ENCODE measurements around the gene ARVCF. TPM values are rescaled to one million over a fixed set of nuclear protein-coding genes. Genes with fewer than 3 reads are reported as not detected.
"Not testable (repeated sequence)": the region's sequence is repeated elsewhere in the genome, so short reads cannot be mapped to it uniquely, and the experiment has no call there.

Gene ARVCF
- total and polyA plus RNA-seq, 9 donors, result 55.5 to 117 (median 82.2) TPM

GRCh38 chr22:19930551-19931486, 85.8 kb downstream of the ARVCF start:
- H3K9me3 ChIP-seq (replicated peaks; ENCODE audit: control insufficient read depth, low read depth, low read length), result no peaks in the 10 kb centered on the region
- H3K27ac ChIP-seq (ENCODE audit: low read length), result no peak overlapping the region
- whole genome bisulfite sequencing (ENCODE audit: insufficient coverage), result 81% methylated on average over 14 of the region's 21 CpGs
- no peaks in the 10 kb centered on the region for H3K4me1 ChIP-seq (ENCODE audit: control insufficient read depth, insufficient read depth, low read length)
- no peak for DNase-seq
- no peaks in the 10 kb centered on the region for H3K27me3 ChIP-seq (ENCODE audit: control insufficient read depth, insufficient read depth, low read length)
- H3K4me3 ChIP-seq (ENCODE audit: low read length), result no peak overlapping the region
- H3K36me3 ChIP-seq (ENCODE audit: control insufficient read depth, insufficient read depth, low read length), result peaks cover 9% of the 10 kb centered on the region

GRCh38 chr22:19929586-19930550, 86.8 kb downstream of the ARVCF start:
- no peak for DNase-seq
- H3K9me3 ChIP-seq (replicated peaks; ENCODE audit: control insufficient read depth, low read depth, low read length), result no peaks in the 10 kb centered on the region
- WGBS (ENCODE audit: insufficient coverage), result 88% methylated on average over 19 of the region's 21 CpGs
- no peaks in the 10 kb centered on the region for H3K27me3 ChIP-seq (ENCODE audit: control insufficient read depth, insufficient read depth, low read length)
- H3K36me3 ChIP-seq (ENCODE audit: control insufficient read depth, insufficient read depth, low read length), result peaks cover 9% of the 10 kb centered on the region
- H3K4me3 ChIP-seq (ENCODE audit: low read length), result no peak overlapping the region
- no peak overlapping the region for H3K27ac ChIP-seq (ENCODE audit: low read length)
- H3K4me1 ChIP-seq (ENCODE audit: control insufficient read depth, insufficient read depth, low read length), result no peaks in the 10 kb centered on the region

GRCh38 chr22:19928207-19928606, 88.4 kb downstream of the ARVCF start:
- Histone ChIP-seq H3K27ac (ENCODE audit: low read length) (no peak overlapping the region), H3K4me3 (ENCODE audit: low read length) (no peak overlapping the region), H3K9me3 (replicated peaks; ENCODE audit: control insufficient read depth, low read depth, low read length) (no peaks in the 10 kb centered on the region), H3K4me1 (ENCODE audit: control insufficient read depth, insufficient read depth, low read length) (no peaks in the 10 kb centered on the region), H3K36me3 (ENCODE audit: control insufficient read depth, insufficient read depth, low read length) (peaks cover 11% of the 10 kb centered on the region), H3K27me3 (ENCODE audit: control insufficient read depth, insufficient read depth, low read length) (no peaks in the 10 kb centered on the region)
- no peak for DNase-seq
- WGBS (ENCODE audit: insufficient coverage), result 73% methylated on average over 10 of the region's 11 CpGs

- Histone ChIP-seq H3K36me3 (ENCODE audit: control insufficient read depth, insufficient read depth, low read length) (peaks cover 7% of the 10 kb centered on the region), H3K4me1 (ENCODE audit: control insufficient read depth, insufficient read depth, low read length) (no peaks in the 10 kb centered on the region), H3K27ac (ENCODE audit: low read length) (no peak overlapping the region), H3K9me3 (replicated peaks; ENCODE audit: control insufficient read depth, low read depth, low read length) (no peaks in the 10 kb centered on the region), H3K27me3 (ENCODE audit: control insufficient read depth, insufficient read depth, low read length) (no peaks in the 10 kb centered on the region), H3K4me3 (ENCODE audit: low read length) (no peak overlapping the region)
- WGBS (ENCODE audit: insufficient coverage), result no CpG with 5 or more reads among the region's 7 CpGs
- no peak for DNase-seq
Measured at GRCh38 chr22:19927696-19928095, 88.9 kb downstream of the ARVCF start.

GRCh38 chr22:19926028-19926427, 90.6 kb downstream of the ARVCF start:
- WGBS (ENCODE audit: insufficient coverage), result 77% methylated on average over 5 of the region's 11 CpGs
- DNase-seq; H3K9me3 ChIP-seq (replicated peaks; ENCODE audit: control insufficient read depth, low read depth, low read length); H3K27me3 ChIP-seq (ENCODE audit: control insufficient read depth, insufficient read depth, low read length); H3K4me1 ChIP-seq (ENCODE audit: control insufficient read depth, insufficient read depth, low read length); H3K36me3 ChIP-seq (ENCODE audit: control insufficient read depth, insufficient read depth, low read length); H3K27ac ChIP-seq (ENCODE audit: low read length); H3K4me3 ChIP-seq (ENCODE audit: low read length): not testable (repeated sequence)

- no peak overlapping the region for H3K27ac ChIP-seq (ENCODE audit: low read length)
- H3K36me3 ChIP-seq (ENCODE audit: control insufficient read depth, insufficient read depth, low read length), result peaks cover 2% of the 10 kb centered on the region
- no peaks in the 10 kb centered on the region for H3K9me3 ChIP-seq (replicated peaks; ENCODE audit: control insufficient read depth, low read depth, low read length)
- no peaks in the 10 kb centered on the region for H3K27me3 ChIP-seq (ENCODE audit: control insufficient read depth, insufficient read depth, low read length)
- no peak for DNase-seq
- H3K4me1 ChIP-seq (ENCODE audit: control insufficient read depth, insufficient read depth, low read length), result no peaks in the 10 kb centered on the region
- no peak overlapping the region for H3K4me3 ChIP-seq (ENCODE audit: low read length)
- 84% methylated on average over 8 of the region's 12 CpGs for WGBS (ENCODE audit: insufficient coverage)
Measured at GRCh38 chr22:19923914-19924513, 92.6 kb downstream of the ARVCF start.

GRCh38 chr22:19921544-19922081, 95.0 kb downstream of the ARVCF start:
- WGBS (ENCODE audit: insufficient coverage), result 81% methylated on average over 3 of the region's 3 CpGs
- no peaks in the 10 kb centered on the region for H3K9me3 ChIP-seq (replicated peaks; ENCODE audit: control insufficient read depth, low read depth, low read length)
- no peaks in the 10 kb centered on the region for H3K4me1 ChIP-seq (ENCODE audit: control insufficient read depth, insufficient read depth, low read length)
- no peak for DNase-seq
- H3K27ac ChIP-seq (ENCODE audit: low read length), result no peak overlapping the region
- no peak overlapping the region for H3K4me3 ChIP-seq (ENCODE audit: low read length)
- H3K36me3 ChIP-seq (ENCODE audit: control insufficient read depth, insufficient read depth, low read length), result peaks cover 20% of the 10 kb centered on the region
- H3K27me3 ChIP-seq (ENCODE audit: control insufficient read depth, insufficient read depth, low read length), result no peaks in the 10 kb centered on the region

Other genes with a start within 250 kb of the ARVCF start
- gene GNB1L, start 161.9 kb downstream of the ARVCF start, total RNA-seq, result 4.6 TPM
- 1 to 10 TPM; 3.0 to 6.9 (median 4.5) TPM for gene GNB1L, start 161.9 kb downstream of the ARVCF start, polyA plus RNA-seq (ENCODE audit: insufficient read depth in 1 of 8, insufficient read length in 8 of 8, low replicate concordance in 1 of 8)
- gene RTL10, start 161.9 kb downstream of the ARVCF start, total RNA-seq, result 12.7 TPM
- 10 to 100 TPM; 10.8 to 15.8 (median 12.6) TPM for gene RTL10, start 161.9 kb downstream of the ARVCF start, polyA plus RNA-seq (ENCODE audit: insufficient read depth in 1 of 8, insufficient read length in 8 of 8, low replicate concordance in 1 of 8)
- 61.9 TPM for gene COMT, start 75.1 kb downstream of the ARVCF start, total RNA-seq
- 100 to 1,000 TPM in 1 of 8 donors, 10 to 100 TPM in 7; 77.1 to 104 (median 81.6) TPM for gene COMT, start 75.1 kb downstream of the ARVCF start, polyA plus RNA-seq (ENCODE audit: insufficient read depth in 1 of 8, insufficient read length in 8 of 8, low replicate concordance in 1 of 8)
- gene TXNRD2, start 75.0 kb downstream of the ARVCF start, total RNA-seq, result 17.0 TPM
- 10 to 100 TPM; 14.1 to 21.5 (median 17.9) TPM for gene TXNRD2, start 75.0 kb downstream of the ARVCF start, polyA plus RNA-seq (ENCODE audit: insufficient read depth in 1 of 8, insufficient read length in 8 of 8, low replicate concordance in 1 of 8)
- gene TANGO2, start 4.3 kb upstream of the ARVCF start, total RNA-seq, result 10.9 TPM
- gene TANGO2, start 4.3 kb upstream of the ARVCF start, polyA plus RNA-seq (ENCODE audit: insufficient read depth in 1 of 8, insufficient read length in 8 of 8, low replicate concordance in 1 of 8), result 10 to 100 TPM in 3 of 8 donors, 1 to 10 TPM in 5; 7.7 to 11.6 (median 9.0) TPM
- 27.1 TPM for gene DGCR8, start 63.4 kb upstream of the ARVCF start, total RNA-seq
- gene DGCR8, start 63.4 kb upstream of the ARVCF start, polyA plus RNA-seq (ENCODE audit: insufficient read depth in 1 of 8, insufficient read length in 8 of 8, low replicate concordance in 1 of 8), result 10 to 100 TPM; 31.7 to 48.7 (median 39.6) TPM
- 129 TPM for gene RANBP1, start 99.3 kb upstream of the ARVCF start, total RNA-seq
- gene RANBP1, start 99.3 kb upstream of the ARVCF start, polyA plus RNA-seq (ENCODE audit: insufficient read depth in 1 of 8, insufficient read length in 8 of 8, low replicate concordance in 1 of 8), result 100 to 1,000 TPM; 106 to 127 (median 115) TPM
- gene TRMT2A, start 100.4 kb upstream of the ARVCF start, total RNA-seq, result 44.2 TPM
- 10 to 100 TPM; 32.2 to 54.6 (median 47.1) TPM for gene TRMT2A, start 100.4 kb upstream of the ARVCF start, polyA plus RNA-seq (ENCODE audit: insufficient read depth in 1 of 8, insufficient read length in 8 of 8, low replicate concordance in 1 of 8)
- gene ZDHHC8, start 115.0 kb upstream of the ARVCF start, total RNA-seq, result 13.7 TPM
- 10 to 100 TPM; 34.8 to 52.8 (median 42.7) TPM for gene ZDHHC8, start 115.0 kb upstream of the ARVCF start, polyA plus RNA-seq (ENCODE audit: insufficient read depth in 1 of 8, insufficient read length in 8 of 8, low replicate concordance in 1 of 8)
- 0.93 TPM for gene CCDC188, start 134.2 kb upstream of the ARVCF start, total RNA-seq
- 1 to 10 TPM in 6 of 8 donors, under 1 TPM in 2; 0.84 to 2.8 (median 1.7) TPM for gene CCDC188, start 134.2 kb upstream of the ARVCF start, polyA plus RNA-seq (ENCODE audit: insufficient read depth in 1 of 8, insufficient read length in 8 of 8, low replicate concordance in 1 of 8)

Measured in muscle of leg (tissue), 11 donors.